HG02571 (cell line): ENCODE results near the gene APOD.
"Not testable (repeated sequence)": the region's sequence is repeated elsewhere in the genome, so short reads cannot be mapped to it uniquely, and the experiment has no call there.

ENCODE experiments used
- ATAC-seq: cut with Tn5 transposase; IDR thresholded peaks from one replicate; pipeline ENCODE4 v1.9.1; 2021; ENCODE audit warnings: mild to moderate bottlenecking, moderate library complexity; ENCODE audit not compliant: unreplicated experiment

The APOD gene

DNA sequence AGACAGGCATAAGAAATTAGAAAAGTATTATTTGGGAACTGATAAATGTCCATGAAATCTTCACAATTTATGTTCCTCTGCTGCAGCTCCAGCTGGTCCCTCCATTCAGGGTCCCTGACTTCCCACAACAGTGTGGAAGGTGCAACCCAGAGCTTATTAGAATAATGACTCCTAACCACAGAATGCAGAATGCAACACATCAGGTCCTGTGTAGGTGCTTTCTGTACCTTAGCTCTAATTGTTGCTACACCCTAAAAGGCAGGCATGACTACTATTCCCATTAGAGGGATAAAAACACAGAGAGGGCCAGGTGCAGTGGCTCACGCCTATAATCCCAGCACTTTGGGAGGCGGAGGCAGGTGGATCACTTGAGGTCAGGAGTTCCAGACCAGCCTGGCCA, 6.6 kb upstream of the APOD start:
- ATAC-seq = not testable (repeated sequence)

DNA sequence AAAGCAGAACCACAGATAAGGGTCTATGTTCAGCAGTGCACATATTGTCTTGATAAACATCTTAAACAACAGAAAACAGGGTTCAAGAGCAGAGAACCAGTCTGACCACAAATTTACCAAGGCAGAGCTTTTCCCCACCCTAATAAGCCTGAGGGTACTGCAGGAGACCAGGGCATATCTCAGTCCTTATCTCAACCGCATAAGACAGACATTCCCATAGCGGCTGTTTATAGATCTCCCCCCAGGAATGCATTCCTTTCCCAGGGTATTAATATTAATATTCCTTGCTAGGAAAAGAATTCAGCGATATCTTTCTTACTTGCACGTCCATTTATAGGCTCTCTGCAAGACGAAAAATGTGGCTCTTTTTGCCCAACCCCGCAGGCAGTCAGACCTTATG, 6.1 kb upstream of the APOD start:
- ATAC-seq = not testable (repeated sequence)

DNA sequence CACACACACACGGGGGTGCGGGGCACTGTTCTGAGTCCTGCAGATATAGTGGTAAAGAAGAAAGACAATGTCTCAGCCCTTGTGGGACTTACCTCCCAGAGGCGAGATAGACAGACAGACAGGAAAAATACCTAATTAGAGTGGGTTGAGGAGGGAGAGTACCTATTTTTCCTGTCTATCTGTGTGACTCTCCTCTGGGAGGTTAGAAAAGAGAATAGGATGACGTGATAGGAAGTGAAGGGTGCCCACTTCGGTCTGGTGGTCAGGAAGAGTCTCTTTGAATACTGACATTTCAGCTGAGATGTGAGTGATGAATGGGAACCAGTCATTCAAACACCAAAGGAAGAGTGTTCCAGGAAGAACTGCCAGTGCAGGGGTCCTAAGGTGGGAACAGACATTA, 4.1 kb upstream of the APOD start:
- no peak for ATAC-seq

DNA sequence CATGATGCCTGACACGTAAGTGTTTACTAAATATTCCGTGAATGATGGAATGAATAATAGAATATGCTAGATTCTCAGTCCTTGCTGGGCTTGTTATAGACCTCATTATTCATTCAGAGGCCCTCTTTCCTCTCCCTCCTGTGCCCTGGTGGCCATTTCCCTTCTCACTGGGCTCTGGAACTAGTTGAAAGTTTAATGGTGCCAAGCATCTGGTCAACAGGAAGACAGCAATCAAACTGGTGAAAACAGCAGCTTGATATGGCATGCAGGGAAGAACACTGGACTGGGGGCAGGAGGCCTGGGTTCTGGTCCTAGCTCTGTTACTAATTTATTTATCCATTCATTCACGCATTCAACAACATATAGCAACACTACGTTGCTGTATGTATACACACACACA, 3.7 kb upstream of the APOD start:
- ATAC-seq = no peak

DNA sequence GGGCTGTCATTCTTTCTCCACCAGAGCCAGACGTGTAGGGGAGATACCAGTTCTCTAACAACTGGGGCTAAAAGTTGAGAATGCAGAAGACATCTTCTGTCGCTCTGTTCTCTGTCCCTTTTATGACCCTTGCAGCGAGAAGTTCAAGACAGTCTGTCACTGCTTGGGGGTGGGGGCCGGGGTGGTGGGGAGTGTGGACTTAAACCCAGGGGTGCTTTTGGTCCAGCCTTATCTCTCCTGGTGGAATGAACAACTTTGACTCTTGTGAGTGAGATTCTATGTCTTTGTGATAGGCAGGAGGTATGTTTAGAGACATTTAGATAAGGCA, 767 bp upstream of the APOD start:
- no peak for ATAC-seq

DNA sequence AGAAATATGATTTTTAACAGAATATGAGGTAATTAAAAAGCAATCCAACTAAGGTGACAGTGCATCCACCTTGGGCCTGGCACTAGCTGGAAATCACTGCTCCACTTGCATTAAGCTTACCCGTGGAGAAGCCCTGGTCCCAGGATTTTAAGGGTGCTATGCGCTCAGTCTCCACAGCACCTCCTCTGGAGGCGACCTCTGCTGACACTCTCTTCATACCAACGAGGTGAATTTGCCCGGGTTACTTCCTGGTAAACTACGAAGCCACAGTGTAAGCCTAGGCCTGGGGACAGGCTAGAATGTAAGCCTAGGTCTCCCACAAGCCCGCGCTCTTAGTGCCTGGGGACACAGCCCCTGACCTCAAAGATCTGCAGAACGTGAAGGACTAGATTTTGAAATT, 793 bp downstream of the APOD start:
- no peak for ATAC-seq

DNA sequence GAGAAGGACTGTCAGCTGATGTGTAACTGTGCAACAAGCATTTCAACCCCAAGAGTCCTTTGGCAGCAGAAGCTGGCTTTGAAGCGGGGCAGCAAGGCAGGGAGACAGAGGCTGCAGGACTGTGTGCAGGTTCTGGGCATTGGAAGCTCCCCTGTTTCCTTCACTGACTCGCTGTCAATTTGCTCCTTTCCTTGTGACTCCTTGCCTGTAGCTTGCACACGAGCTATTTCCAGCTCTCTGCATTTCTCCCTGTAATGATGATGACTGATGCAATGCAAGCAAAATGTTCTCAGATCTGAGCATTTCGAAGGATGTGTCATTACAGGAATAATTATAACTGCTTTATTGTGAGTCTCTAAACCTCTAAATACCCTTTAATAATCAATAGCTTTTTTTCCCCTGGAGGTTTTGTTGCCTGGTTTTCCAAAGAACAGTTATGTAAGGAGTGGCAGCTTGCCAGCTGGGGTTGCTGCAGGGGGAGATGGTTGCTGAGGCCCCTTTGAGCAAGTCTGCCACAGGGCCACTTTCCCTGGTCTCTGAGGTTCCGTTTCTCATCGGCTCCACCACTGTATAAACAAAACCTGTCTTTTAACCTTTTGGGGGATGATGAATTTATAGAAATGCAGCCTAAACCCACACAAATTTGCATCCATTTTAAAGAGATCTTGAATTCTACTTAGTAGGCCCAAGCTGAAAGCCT, 2.8 kb downstream of the APOD start:
- ATAC-seq = no peak

DNA sequence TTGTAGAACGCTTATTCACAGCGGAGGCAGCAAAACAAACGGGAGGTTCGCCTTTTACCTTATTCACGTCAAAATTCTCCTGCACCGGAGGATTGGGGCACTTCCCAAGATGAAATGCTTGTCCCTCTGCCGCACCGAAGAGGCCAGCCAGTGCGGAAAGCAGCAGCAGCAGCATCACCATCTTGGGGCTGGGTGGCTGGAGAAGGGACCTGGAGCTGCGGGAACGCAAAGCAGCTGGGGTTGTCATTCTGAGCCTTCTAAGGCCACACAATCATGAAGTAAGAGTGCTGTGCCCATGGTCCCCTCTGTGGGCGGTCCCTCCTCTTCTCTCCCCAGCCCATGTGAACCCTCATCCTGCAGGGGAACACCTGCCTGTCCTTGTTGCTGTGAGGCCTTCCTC, 4.5 kb downstream of the APOD start:
- no peak for ATAC-seq

DNA sequence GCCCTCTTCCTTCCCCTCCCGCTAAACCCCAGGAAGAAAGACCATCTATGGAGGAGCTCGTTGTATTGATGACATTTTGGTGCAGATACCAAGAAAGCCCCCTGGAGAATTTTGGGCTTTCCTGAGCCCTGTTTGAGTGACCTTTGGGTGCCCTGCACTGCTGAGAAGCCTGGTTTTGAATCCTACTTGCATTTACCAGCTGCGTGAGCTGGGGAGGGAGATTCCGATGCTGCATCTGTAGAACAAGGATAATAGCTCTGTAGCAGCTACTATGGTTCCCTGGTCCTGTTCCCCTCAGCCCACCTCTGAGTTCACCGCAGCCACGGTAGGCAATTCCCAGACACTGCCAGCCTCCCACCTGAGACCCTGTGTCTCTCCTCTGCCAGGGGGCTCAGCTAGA, 5.2 kb downstream of the APOD start:
- no peak for ATAC-seq

DNA sequence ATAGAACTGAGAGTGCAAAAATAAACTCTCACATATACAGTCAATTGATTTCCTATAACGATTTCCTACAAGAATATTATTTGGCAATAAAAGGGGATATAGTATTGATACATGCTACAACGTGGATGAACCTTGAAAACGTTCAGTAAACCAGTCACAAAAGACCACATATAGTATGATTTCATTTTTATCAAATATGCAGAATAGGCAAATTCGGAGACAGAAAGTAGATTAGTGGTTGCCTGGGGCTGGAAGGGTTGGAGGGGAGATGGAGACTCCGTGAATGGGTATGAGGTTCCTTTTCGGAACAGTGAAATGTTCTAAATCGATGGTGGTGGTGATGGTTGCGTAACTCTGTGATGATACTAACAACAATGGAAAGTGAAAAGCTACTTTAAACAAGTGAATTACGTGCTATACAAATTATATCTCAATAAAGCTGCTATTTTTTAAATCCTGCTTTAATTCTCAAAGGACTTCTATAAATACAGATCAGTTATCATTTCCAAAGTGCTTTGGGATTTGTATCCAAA, 6.0 kb downstream of the APOD start:
- no peak for ATAC-seq

DNA sequence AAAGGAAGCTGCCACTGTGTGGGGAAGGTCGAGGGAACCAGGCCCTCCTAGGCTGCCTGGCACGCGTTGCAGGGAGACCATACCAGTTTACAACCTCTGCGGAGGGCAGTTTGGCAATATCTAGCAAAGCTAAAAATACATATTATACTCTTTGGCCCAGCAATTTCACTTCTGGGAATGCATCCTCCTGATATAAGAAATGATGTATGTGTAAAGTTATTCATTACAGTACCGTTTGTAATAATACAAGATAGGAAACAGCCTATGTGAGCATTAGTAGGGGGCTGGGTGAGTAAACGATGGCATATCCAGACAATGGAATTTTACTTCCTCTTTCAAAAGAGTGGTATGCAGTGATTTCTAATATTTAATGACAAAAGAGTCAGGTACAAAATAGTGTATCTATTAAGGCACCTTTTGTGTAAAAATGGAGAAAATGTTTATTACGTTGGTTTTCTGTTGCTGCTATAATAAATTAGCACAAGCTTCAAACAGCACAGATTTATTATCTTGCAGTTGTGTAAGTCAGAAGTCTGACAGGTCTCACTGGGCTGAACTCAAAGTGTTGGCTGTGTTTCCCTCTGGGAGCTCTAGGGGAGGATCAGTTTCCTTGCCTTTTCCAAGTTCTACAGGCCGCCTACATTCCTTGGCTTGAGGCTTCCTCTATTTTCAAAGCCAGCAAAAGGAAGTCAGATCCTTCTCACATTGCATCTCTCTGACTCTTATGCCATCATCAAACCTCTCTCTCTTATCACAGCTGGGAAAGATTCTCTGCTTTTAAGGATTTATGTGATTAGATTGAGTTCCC, 9.0 kb downstream of the APOD start:
- ATAC-seq = no peak

DNA sequence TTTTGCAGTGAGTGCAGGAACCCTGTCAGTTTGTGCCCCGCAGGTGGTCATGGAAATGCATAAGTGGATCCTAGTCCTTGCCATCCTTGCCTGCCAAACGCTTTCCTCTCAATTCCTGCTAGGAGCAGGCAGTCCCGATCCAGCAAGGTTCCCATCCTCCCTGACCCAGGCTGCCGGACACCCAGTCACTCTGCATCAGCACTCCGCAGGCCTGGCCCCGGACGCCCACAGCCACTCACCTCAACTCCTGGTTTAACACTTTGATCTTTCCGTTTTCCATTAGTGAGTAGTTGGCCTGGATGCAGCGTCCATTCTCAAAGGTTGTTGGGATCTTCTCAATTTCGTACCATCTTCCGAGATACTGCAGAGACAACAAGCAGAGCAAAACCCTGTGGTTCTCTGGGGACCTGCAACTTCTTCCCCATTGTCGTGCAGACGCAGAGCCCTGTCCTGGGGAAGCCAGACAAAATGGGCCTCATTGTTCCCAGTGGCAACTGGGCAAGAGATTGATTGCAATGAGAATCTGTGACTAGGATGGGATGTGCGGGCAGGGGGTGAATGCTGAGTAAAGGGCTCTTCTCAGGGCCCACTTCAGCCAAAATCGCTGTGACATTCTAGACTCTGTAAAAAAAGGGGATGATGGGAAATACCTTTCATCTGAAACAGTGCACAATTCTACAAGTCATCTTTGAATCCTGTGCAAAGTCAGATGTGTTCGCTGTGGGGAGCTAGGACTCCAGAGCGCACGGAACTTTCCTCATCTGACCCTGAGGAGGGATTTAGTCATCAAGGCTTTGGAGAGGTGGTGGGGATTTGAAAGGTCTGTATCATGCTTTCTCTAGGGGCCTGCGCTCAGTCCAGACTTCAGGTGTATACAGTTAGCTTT, 9.9 kb downstream of the APOD start:
- no peak for ATAC-seq

DNA sequence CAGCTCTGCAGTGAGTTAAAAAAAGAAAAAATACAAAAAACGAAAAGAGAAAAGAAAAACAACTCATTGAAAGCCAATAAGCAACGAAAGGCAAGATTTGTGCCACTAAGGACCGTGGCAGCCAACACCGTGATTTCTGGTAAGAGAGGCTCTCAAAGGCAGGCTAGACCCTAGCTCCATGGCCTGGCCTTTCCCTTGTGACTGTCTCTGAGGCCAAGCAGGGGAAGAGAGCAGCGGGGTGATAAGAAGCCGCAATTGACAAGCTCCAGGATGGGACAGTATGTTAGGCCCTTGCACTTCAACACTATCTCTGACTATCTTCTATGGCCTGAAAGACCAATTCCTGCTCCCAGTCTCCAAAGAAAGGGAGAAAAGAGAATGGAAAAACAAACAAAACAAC, 12.4 kb downstream of the APOD start:
- ATAC-seq = no peak

DNA sequence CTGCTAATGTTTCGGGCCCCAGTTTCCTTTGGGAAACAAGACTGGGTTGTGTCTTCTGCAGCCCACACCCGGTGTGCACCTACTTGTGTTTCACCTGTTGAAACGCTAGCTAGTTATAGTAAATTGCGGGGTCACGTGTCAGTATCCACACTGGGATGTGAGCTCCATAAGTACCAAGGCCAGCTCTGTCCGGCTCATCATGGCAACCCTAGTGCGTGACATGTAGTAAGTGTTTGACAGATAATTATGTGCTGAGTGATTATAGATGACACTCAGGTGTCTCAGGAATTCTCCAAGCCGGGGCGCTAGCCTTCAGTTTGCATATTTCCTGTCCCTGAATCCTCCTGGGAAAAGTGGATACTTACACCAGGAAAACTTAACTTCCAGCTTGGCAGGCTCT, 12.8 kb downstream of the APOD start:
- ATAC-seq = no peak

DNA sequence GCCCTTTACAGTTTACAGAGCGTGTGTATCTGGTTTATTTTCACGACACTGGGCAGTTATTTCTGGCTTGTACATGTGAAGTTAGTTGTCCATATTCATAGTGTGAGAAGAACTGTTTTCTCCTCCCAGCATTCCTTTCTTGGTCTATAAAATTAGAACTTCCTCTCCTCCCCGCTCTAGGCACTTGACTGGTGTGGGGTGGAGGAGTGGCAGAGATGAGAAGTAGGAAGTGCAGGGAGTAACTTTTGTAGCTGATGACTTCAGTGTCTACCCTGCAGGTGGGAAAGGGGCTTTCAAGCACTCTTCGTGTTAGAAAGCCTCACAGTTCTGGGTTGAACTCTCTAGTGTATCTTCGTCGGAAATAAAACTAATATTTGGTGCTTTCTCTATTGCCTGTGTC, 13.4 kb downstream of the APOD start:
- no peak for ATAC-seq

DNA sequence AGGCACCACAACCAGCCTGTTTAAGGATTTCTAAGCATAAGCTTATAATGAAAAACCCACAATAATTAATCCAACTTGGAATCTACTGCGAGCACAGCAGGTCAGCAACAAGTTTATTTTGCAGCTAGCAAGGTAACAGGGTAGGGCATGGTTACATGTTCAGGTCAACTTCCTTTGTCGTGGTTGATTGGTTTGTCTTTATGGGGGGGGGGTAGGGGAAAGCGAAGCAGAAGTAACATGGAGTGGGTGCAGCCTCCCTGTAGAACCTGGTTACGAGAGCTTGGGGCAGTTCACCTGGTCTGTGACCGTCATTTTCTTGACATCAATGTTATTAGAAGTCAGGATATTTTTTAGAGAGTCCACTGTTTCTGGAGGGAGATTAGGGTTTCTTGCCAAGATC, 15.1 kb downstream of the APOD start:
- ATAC-seq = no peak

DNA sequence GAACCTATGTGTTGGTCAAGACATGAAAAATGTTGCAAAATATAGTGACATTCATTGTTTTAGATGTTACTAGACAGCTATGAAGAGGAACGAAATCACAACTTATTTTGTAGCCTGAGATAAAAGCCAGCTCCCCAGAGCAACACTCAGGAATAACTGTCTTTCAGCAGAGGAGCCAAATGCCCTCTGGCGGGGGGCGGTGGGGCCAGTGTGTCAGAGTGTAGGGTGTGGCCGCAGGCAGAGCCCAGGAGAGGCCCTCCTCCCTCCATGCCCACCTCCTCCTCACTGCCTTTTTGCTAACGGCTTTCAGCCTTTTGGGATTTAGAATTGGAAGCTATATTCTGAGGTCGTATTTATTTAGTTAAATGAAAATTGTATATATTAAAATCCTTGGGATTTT, 16.9 kb downstream of the APOD start:
- no peak for ATAC-seq

DNA sequence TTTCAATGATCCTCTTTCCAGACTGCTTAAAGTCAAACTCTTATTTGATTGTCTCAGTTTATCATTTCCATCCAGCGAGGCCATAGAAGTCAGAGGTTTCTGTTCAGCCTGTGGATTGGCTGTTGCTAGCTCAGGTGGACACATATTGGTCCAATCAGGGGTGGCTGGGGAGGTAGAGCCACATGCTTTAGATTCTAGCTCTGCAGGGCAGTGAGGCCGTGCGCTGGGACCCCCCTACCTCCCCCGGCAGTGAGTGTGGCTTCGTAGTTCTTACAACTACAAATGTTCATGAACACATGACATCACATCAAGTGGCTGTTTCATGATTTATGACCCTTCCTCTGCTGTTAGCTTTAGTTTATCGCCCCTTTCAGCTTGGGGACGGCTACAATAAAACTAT, 18.0 kb downstream of the APOD start:
- no peak for ATAC-seq

DNA sequence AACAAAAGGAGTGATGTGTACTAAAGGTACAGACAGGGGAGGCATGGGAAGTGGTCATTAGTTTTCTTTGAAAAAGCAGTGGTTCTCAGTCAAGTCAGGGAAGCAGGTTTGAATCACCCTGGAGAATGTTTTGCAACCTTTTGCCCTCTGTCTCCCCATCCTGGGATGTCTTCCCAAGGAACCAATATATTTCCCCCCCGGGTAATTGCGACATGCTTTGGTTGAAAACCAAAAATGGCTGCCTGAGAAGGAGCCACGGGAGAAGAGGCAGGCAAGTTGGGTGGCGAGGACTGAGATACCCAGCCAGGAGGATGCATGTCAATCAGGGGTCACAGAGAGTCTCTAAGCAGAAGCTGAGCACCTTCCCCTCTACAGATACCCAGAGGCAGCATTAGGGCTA, 20.4 kb downstream of the APOD start:
- ATAC-seq = no peak

DNA sequence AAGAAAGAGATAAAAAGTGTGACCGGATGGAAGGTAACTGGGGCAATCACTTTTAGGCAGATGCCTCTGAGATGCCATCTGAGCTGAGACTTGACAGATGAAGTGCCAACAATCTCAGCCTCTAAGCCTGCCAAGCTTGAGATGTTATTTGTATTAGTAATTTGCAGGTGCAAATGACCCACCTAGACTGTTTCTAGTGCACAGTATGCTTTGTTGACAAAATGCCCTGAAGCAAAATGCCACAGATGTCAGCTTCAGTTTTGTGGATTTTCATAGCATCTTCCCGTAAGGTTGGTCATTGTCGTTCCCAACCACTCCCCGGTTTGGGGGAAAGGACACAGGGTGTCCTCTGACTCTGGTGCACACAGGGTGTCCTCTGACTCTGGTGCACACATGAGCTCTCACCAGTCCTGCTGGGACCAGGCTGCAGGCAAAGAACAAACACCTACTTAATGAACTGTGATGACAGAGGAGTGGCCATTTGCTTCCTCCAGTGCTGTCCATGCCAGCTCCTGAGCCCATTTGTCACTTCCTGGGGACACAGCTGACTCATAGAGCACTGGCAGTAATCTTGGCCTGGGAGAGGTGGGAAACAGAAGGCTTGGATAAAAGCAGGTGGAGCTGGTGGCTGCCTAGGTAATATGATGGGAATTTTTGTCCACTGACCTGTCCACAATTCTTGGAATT, 23.9 kb downstream of the APOD start:
- no peak for ATAC-seq

DNA sequence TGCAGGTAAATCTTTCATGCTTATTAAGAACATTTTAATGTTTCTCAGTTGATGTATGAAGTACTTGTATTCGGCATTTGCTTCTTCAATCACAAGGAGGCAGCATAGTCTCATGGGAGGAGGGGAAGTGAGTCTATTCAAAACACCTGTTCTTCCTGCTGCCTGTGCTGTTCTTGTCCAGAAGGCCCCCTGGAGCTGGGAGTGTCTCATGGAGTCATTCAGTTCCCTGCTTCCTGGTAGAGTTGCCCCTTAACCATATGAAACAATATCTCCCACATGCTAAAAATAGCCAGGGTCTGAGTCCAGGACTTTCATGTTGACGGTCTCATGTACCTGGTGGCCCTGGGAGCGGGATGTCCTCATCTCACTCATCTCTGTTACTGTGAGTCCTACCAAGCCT, 25.1 kb downstream of the APOD start:
- no peak for ATAC-seq
